Measurements from ENCODE around the gene ITGA2B.
"Not testable (repeated sequence)": the region's sequence is repeated elsewhere in the genome, so short reads cannot be mapped to it uniquely, and the experiment has no call there.

Gene ITGA2B

DNA sequence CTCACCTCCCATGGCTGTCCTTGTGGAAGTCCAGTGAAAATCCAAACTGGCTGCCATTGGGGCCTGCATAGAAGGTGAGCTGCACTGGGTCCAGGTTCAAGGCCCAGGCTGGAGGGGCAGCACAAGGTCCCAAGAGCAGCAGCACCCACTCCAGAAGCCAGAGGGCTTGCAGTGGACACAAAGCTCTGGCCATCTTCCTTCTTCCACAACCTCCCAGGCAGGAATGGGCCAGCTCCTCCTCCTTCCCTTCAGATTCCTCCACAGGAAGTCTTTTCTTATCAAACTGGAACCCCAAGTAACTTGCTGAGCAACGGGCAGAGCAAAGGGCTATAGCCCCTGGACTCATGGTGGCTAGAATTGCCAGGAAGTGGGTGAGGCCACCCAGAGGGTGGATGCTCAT, at the start of gene ITGA2B:
Gene ITGA2B (minus strand): TSS at position 369 of the 400 bp plus-strand sequence. CDS start 176 bp downstream, at position 193.
- DNase-seq: no peak

- DNase-seq: no peak
Observed at GRCh38 chr17:44439168-44439567, 49.7 kb upstream of the ITGA2B start.

GRCh38 chr17:44438636-44439035, 49.2 kb upstream of the ITGA2B start:
- DNase-seq: no peak

DNA sequence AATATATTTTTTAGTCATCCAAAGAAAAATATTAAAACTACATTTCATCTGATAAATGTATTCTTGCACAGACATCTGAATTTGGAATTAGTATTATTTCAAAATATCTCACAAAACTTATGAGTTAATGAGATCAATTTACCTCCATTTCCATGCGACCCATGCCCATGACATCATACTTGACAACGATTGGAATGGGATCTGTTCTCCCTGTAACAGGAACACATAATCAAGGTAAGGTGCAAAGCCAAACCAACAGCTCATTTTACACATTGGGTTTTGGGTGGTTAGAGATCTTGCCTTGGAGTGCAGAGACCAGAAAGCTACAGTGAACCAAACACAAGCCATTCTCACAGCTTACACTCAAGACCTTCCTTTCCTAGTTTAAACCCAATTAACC, 46.9 kb upstream of the ITGA2B start:
- no peak for DNase-seq

DNA sequence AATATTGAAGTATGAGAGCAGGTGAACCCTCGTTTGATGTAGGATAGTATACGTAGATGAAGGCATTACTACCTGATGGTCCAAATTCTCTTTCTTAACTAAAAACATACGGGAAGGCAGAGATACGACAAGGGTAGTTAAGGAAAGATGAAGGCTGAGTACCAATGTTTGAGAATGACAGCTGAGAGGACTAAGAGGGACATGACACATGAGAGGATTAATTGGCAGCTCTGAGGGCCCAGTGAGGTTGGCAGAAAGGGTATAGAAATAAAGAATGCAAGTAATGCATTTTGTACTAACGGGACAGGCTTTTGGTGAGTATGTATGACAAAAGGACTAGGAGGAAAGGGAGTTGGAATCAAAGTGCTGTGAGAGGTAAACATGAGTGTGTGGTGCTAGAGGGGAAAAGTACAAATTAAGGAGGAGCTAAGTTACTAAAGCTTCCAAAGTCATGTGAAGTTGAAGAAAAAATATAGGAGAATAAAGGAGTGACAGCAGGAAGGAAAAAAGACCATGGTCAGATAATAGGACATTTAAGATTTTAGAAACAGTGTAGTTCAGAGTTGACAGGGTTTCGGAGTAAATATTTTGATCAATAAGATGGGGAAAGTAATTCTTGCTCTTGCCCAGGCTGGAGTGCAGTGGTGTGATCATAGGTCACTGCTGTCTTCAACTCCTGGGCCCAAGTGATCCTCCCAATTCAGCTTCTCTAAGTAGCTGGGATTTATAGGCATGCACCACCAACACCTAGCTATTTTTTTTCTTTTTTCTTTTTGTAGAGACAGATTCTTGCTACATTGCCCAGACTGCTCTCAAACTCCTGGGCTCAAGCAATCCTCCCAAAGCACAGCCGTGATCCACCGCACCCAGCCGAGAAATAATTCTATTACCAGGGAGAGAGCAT, 43.1 kb upstream of the ITGA2B start:
- DNase-seq: no peak

- no peak for DNase-seq
Observed at GRCh38 chr17:44424828-44425461, 35.5 kb upstream of the ITGA2B start.

- DNase-seq: no peak
Observed at GRCh38 chr17:44417553-44417952, 28.1 kb upstream of the ITGA2B start.

DNA sequence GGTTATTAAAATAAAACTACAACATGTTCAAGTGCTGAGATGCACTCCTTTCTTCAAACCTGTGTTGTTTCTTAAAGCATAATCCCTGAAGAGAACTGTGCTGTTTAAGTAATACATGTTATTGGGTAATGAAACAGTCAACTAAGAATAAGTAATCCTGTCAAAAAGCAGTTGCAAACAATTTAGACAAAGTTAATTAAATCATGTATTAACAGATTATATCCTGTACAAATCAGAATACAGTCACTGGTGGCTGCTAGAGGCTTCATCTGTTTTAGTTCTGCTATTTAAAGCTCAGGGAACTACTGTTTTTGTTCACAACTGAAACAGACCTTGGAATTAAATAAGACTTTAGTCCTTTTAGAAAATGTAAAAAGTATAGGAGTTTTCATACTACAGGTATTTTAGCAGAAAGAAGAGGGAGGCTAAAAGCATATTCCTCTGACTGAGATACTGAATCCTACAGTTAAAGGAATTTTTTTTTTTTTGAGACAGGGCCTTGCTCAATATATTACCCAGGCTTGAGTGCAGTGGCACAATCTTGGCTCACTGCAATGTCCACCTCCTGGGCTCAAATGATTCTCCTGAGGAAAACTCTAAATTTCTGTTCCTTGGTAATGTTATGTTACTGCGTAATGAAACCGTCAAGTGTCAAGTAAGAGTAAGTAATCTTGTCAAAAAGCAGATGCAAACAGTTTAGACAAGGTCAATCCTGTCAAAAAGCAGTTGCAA, 27.3 kb upstream of the ITGA2B start:
- DNase-seq: no peak

GRCh38 chr17:44414394-44415155, 25.1 kb upstream of the ITGA2B start:
- no peak for DNase-seq

DNA sequence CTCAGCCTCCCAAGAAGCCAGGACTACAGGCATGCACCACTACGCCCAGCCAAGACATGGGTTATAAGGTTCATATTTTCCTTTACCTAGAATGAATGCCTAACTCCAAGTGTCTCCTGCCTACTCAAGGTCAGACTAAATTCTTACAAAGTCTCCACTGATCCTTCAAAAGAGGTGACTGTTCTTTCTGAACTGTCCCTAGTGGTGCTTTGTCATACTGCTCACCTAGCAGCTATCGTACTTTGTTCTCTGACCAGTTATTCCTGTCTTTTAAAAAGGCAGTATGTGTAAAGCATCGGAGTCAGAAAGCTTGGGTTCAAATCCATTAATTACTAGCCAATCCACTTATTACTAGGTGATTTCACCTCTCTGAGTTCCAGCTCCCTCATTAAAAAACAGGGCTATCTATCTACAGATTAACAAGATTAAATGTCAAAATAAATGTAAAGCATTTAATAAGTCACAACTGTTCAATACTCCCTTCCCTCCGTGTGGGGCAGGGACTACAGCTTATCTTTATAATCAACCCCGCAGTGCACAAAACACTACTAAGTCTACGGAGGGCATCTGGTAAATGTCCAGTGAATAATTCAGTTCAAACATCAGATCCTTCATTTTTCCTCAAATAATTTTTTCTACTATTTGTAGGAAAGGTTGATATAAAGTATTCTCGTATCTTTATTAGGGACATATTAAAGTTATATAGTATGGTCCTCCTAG, 20.0 kb upstream of the ITGA2B start:
- no peak for DNase-seq

- no peak for DNase-seq
Observed at GRCh38 chr17:44408786-44409185, 19.3 kb upstream of the ITGA2B start.

DNA sequence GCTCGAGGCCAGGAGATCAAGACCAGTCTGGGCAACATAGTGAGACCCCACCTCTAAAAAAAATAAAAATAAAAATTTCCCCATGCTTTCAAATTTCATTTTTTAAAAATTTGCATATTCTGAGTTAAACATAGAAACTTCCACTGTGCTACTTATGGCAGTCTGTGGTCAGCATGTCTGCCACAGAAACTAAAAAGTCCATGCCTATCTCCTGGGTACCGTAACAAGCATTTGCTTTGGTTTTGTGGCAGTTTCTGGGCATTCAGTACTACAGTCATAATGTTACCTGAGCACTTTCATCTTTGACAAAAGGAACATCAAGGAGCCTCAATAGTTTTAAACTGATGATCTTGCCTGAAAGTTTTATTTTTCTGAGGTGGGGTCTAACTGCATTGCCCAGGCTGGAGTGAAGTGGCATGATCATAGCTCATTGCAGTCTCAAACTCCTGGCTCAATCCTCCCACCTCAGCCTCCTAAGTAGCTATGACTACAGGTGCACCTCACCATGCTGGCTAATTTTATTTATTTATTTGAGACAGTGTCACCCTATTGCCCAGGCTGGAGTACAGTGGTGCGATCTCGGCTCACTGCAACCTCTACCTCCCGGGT, 13.2 kb upstream of the ITGA2B start:
- no peak for DNase-seq

DNA sequence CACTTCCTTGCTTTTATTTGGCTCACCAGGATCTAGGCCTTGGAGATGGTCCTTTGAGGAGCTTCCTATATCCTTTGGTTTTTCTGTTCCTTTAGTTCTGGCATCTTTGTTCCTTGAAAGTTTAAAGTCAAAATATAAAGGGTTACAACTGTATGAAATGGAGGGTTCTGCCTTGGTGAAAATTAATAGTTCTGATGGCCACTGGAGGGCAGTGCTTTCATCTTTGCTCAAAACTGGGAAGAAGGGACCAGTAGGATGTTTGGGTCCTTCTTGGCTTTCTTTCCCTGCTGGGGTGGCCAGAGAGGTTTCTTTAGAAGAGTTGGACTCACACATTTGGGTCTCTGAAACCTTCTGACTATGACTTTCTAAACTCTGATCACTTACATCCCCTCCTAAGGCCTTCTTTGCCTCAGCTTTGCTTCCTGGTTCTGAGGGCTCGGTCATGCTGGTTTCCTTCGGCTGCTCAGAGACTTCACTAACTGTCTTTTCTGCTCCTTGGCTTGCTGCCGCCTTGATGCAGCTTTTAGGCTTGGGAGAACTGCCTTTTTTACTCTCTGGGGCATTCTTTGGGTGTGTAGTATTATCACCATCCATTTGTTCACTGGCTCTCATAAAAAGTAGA, 10.9 kb upstream of the ITGA2B start:
- no peak for DNase-seq

DNA sequence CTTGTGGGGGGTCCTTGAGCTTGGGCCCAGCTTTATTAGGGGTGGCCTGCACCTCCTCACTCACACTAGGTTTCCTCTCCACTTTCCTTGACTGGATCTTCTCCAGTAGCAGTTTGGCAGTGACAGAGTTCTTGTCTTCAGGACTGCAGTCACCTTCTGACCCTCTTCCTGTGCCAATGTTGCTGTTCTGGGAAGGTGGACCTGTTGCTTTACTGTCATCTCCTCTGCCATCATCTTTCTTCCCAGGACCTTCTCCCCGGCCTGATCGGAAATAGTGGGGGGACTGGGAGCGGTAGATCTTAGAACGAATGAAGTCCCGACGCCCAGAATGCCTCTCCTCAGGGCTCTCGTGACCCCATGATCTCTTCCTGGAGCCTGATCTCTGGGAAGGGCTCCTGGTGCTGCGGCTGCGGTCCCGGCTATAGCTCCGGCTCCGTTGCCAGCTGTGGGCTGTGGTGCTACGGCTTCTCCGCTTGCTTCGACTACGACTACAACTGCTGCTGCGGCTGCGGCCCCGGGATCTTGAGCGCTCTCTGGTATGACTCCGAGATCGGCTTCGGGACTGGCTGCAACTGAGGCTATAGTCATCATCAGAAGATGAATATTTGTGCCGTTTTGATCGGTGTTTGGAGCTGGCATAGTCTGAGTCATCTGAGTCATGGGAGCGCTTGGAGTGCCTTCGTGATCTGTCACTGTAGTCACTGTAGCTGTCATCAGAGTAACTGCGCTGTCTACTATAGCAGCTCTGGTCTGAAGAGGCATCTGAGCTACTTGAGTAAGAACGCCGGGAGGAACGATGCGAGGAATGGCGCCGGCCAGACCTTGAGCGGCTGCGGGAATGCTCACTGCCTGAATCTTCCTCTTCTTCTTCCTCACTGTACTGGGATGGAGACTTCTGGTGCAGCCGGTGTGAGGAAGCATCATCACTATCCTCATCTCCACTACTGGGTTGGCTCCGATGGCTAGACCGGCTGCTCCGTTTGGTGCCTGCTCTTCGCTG, 9.5 kb upstream of the ITGA2B start:
- DNase-seq: no peak

DNA sequence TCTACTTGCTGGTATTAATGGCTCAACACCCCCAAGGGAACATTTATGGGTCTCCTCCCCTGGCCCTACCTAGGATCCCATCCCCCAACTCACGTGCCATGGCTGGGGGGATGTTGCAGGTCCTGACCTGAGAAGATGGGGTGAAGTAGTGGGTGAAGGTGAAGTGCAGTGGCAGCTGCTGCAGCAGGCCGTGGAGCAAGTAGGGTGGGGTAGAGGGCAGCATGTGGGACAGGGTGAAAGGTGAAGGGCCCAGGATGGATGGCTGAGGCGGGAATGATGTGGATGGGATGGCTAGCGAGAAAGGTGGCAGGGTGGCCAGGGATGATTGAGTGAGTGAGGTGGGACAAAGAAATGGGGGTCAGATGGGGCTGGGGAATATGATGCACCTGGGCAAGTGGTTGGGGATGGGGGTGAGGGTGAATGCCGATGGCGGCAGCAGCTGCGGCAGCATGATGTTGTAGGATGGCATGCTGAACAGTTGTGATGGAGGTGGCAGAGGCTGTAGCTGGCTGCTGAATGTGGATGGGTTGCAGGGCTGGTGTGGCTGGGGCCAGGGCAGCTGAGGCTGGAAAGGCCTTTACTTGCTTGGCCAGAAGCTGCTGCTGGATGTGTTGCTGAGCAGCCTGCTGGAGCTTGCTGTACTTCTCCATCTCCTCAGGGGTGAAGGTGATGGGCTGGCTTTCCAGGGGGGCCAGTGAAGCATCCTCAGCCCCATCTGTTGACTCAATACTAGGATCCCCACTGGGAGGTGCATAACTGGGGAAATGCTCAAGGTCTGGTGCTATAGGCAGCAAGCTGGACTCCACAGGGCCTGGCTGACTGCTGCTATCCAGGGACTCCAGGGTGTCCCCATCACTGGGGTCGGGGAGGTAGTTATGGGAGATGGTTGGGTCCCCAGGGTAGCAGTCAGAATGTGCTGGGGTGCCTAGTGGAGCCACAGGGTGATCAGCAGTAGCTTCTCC, 8.3 kb upstream of the ITGA2B start:
- no peak for DNase-seq

DNA sequence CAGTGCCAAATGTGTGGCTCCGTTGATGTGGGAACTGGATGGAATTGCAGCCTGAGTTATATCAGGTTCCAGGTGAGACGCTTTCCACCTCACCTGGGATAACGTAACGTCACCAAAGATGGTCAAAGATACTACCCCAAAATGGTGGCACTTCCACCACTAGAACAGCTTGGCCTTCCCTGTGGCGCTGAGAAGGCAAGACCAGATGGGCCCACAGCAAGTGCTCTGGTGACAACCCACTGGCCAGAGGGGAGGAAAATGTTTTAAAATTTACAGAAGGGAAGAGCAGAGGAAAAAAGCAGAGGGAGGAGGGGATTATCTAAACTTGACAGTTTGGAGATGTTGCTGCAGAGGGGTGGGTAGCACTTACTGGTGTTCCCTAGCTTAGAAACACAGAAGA, 7.5 kb upstream of the ITGA2B start:
- no peak for DNase-seq

DNA sequence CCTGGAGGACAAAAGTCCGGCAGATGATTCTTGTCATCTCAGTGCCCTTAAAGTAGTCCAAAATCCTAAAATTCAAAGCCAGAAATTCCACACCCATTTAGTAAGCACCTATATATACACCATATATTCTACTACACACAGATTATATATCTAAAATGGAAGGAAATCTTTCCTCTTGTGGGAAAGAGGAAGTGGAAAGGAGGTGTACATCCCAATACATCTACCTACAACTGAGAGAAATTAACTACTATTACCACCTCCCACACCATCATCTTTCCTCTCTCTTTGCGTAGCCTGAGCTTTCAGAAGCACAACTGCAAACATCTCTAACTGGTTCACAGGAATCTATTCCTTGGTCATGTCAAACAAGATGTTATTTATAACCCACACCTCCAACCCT, 5.4 kb upstream of the ITGA2B start:
- DNase-seq: no peak

- not testable (repeated sequence) for DNase-seq
Observed at GRCh38 chr17:44394112-44394511, 4.7 kb upstream of the ITGA2B start.

All from activated T-cell treated with anti-CD3 and anti-CD28 coated beads, Interleukin-2, amount 50 U/mL, for 1 hour (primary cell).